ENCODE measurements around the gene ARF6. TPM values are rescaled to one million over a fixed set of nuclear protein-coding genes. Genes with fewer than 3 reads are reported as not detected.
A peak's percentile ranks its signal among the peaks of the same experiment; 100 is the strongest.

Gene ARF6
- total and polyA plus RNA-seq, 8 donors: 8.9 to 32.4 (median 16.2) TPM

DNA sequence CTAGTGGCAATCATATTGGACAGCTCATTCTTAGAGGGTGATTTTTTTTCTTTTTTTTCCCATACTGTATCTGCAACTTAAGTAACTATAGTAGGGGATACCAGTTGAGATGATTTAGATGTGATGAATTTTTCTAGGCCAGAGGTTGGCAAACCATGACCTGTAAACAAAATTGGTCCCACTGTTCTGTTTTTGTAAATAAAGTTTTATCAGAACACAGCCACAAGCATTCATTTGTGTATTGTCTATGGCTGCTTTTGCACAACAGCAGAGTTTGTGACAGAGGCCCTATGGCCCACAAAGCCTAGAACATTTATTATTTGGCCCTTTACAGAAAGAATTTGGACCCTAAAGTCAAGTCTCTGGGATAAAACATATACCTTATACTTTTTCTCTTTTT, 11.4 kb downstream of the ARF6 start:
- FAIRE-seq: no peak
- Histone ChIP-seq H3K4me1 (peaks cover 0 to 4% (median 3%) of the 10 kb centered on the region in 3 donors), H3K9me3 (no peaks in the 10 kb centered on the region), H3K27ac (no peak overlapping the region), H3K36me3 (no peaks in the 10 kb centered on the region), H3K4me3 (no peak overlapping the region), H3K27me3 (no peaks in the 10 kb centered on the region)
- intact Hi-C loops (cut with DNase I): no loop called here
- DNase-seq: no peak
- TF ChIP-seq, protein P1, sequence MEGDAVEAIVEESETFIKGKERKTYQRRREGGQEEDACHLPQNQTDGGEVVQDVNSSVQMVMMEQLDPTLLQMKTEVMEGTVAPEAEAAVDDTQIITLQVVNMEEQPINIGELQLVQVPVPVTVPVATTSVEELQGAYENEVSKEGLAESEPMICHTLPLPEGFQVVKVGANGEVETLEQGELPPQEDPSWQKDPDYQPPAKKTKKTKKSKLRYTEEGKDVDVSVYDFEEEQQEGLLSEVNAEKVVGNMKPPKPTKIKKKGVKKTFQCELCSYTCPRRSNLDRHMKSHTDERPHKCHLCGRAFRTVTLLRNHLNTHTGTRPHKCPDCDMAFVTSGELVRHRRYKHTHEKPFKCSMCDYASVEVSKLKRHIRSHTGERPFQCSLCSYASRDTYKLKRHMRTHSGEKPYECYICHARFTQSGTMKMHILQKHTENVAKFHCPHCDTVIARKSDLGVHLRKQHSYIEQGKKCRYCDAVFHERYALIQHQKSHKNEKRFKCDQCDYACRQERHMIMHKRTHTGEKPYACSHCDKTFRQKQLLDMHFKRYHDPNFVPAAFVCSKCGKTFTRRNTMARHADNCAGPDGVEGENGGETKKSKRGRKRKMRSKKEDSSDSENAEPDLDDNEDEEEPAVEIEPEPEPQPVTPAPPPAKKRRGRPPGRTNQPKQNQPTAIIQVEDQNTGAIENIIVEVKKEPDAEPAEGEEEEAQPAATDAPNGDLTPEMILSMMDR (IDR thresholded peaks at IDR 0.05): no peak
- ATAC-seq: no peak

DNA sequence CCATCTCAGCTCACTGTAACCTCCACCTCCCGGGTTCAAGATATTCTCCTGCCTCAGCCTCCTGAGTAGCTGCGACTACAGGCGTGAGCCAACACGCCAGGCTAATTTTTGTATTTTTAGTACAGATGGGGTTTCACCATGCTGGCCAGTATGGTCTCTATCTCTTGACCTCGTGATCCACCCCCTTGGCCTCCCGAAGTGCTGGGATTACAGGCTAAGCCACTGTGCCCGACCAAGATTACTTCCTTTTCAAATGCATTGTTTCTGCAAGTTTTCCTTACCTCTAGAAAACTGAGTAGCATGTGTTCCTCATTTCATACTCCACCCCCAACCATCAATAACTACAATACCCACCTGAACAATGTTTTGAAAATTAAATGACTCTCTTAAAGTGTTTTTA, 13.1 kb downstream of the ARF6 start:
- ATAC-seq: no peak
- no peak for DNase-seq
- Histone ChIP-seq H3K4me1 (peaks cover 0 to 4% (median 3%) of the 10 kb centered on the region in 3 donors), H3K27ac (no peak overlapping the region), H3K27me3 (no peaks in the 10 kb centered on the region), H3K36me3 (no peaks in the 10 kb centered on the region), H3K4me3 (no peak overlapping the region), H3K9me3 (no peaks in the 10 kb centered on the region)
- TF ChIP-seq, protein P1 (IDR thresholded peaks at IDR 0.05): no peak
- no peak for FAIRE-seq
- intact Hi-C loops (cut with DNase I): no loop called here
- 74 to 83% methylated on average over 7 of the region's 7 CpGs for WGBS, 2 donors

- WGBS, 2 donors: 51 to 75% methylated on average over 5 of the region's 5 CpGs
- FAIRE-seq (no peak), ATAC-seq (no peak), DNase-seq (no peak)
- Histone ChIP-seq H3K4me3 (no peak overlapping the region), H3K27me3 (no peaks in the 10 kb centered on the region), H3K27ac (peak overlapping the region in 1 of 4 donors; percentile 39), H3K9me3 (no peaks in the 10 kb centered on the region), H3K36me3 (no peaks in the 10 kb centered on the region), H3K4me1 (peaks cover 0 to 7% (median 3%) of the 10 kb centered on the region in 3 donors)
- intact Hi-C loops (cut with DNase I): no loop called here
- TF ChIP-seq, protein P1 (IDR thresholded peaks at IDR 0.05): no peak
These were observed 14.3 kb downstream of the ARF6 start for GRCh38 chr14:49907186-49907585.

- H3K9me3 ChIP-seq: no peaks in the 10 kb centered on the region
- H3K27ac ChIP-seq: peak overlapping the region in 1 of 4 donors; percentile 37
- H3K36me3 ChIP-seq: no peaks in the 10 kb centered on the region
- DNase-seq (no peak), ATAC-seq (no peak), FAIRE-seq (no peak)
- H3K4me3 ChIP-seq: no peak overlapping the region
- H3K27me3 ChIP-seq: no peaks in the 10 kb centered on the region
- peaks cover 0 to 7% (median 0%) of the 10 kb centered on the region in 3 donors for H3K4me1 ChIP-seq
- TF ChIP-seq, protein P1 (IDR thresholded peaks at IDR 0.05): no peak
- 0% methylated on average over 1 of the region's 1 CpG for WGBS, 2 donors
- intact Hi-C loops (cut with DNase I): no loop called here
These were observed 15.5 kb downstream of the ARF6 start for GRCh38 chr14:49908433-49908782.

DNA sequence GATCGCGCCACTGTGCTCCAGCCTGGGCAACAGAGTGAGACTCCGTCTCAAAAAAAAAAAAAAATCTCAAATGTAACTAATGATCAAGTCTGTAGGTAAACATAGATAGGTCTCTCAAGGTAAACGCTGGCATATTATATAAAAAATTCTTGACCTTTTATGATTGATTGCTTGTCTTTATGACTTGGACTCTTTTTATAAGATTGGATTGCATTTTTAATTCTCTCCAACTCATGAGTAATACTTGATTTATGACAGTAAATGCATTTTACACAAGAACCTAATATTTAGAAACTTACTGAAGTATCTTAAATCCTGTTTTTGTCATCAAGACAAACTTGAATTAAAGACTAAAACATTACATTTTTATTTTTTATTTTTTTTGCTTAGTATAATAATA, 16.1 kb downstream of the ARF6 start:
- no peak for DNase-seq
- H3K27me3 ChIP-seq: no peaks in the 10 kb centered on the region
- no peak for FAIRE-seq
- TF ChIP-seq, protein P1 (IDR thresholded peaks at IDR 0.05): no peak
- no peaks in the 10 kb centered on the region for H3K9me3 ChIP-seq
- no peak overlapping the region for H3K4me3 ChIP-seq
- H3K36me3 ChIP-seq: no peaks in the 10 kb centered on the region
- 75 to 86% methylated on average over 4 of the region's 4 CpGs for WGBS, 2 donors
- H3K4me1 ChIP-seq: peaks cover 0 to 7% (median 0%) of the 10 kb centered on the region in 3 donors
- intact Hi-C loops (cut with DNase I): no loop called here
- no peak for ATAC-seq
- no peak overlapping the region for H3K27ac ChIP-seq
